ENCODE data around the gene SPACA6.

- TF ChIP-seq CTCF (IDR thresholded peaks at IDR 0.05) (no peak), POLR2A (IDR thresholded peaks at IDR 0.05) (no peak), EP300 (IDR thresholded peaks at IDR 0.05) (no peak)
Observed at GRCh38 chr19:51689751-51690453, 3.2 kb upstream of the SPACA6 start.

All from ovary (tissue), 3 donors.